HG02571 (cell line): ENCODE measurements around the gene CHEK1.
"Not testable (repeated sequence)": the region's sequence is repeated elsewhere in the genome, so short reads cannot be mapped to it uniquely, and the experiment has no call there.

ENCODE experiments used
- ATAC-seq: cut with Tn5 transposase; IDR thresholded peaks from one replicate; pipeline ENCODE4 v1.9.1; 2021; ENCODE audit warnings: mild to moderate bottlenecking, moderate library complexity; ENCODE audit not compliant: unreplicated experiment

CHEK1 gene

GRCh38 chr11:125690006-125690405 lies 65.0 kb downstream of the CHEK1 start:
- ATAC-seq: no peak

GRCh38 chr11:125692887-125693286 lies 67.9 kb downstream of the CHEK1 start:
- no peak for ATAC-seq

- no peak for ATAC-seq
These were observed 70.0 kb downstream of the CHEK1 start for GRCh38 chr11:125694951-125695350.

GRCh38 chr11:125701018-125701610 lies 76.2 kb downstream of the CHEK1 start:
- no peak for ATAC-seq

- ATAC-seq: no peak
These were observed 77.1 kb downstream of the CHEK1 start for GRCh38 chr11:125701858-125702621.

- ATAC-seq: not testable (repeated sequence)
These were observed 79.7 kb downstream of the CHEK1 start for GRCh38 chr11:125704686-125705085.

- ATAC-seq: no peak
These were observed 95.8 kb downstream of the CHEK1 start for GRCh38 chr11:125720781-125721180.

- no peak for ATAC-seq
These were observed 99.2 kb downstream of the CHEK1 start for GRCh38 chr11:125724125-125724524.
